ENCODE data around the gene PPIF.

GRCh38 chr10:79381804-79382221 lies 34.5 kb downstream of the PPIF start:
- no peak for TF ChIP-seq CTCF (IDR thresholded peaks at IDR 0.05)
- TF ChIP-seq POLR2A (IDR thresholded peaks at IDR 0.05), result no peak
